Ovary (tissue), 9 donors: ENCODE measurements around the gene SNX18. TPM values are rescaled to one million over a fixed set of nuclear protein-coding genes. Genes with fewer than 3 reads are reported as not detected.

Source experiments
- DNase-seq, 5 donors: peaks; one replicate each; pipeline ENCODE4 v3.0.0-alpha.2; 2019 to 2020
- H3K27ac ChIP-seq, 2 donors: fragments of 200-600 bp; one replicate each; pipeline versions ENCODE4 v1.5.1 to v1.8.0; 2019 to 2022
- H3K27me3 ChIP-seq: fragments of 200-600 bp; one replicate; pipeline ENCODE4 v1.8.0; 2022
- H3K36me3 ChIP-seq: fragments of 200-600 bp; sonication (generic); one replicate; pipeline ENCODE4 v1.5.1; 2019
- H3K4me1 ChIP-seq: one replicate; pipeline ENCODE4 v1.8.1; 2013; ENCODE audit warnings: mild to moderate bottlenecking, moderate library complexity; ENCODE audit not compliant: insufficient read depth
- H3K4me3 ChIP-seq: fragments of 200-600 bp; sonication (generic); one replicate; pipeline ENCODE4 v1.5.1; 2017
- H3K9me3 ChIP-seq, 2 donors: fragments of 200-600 bp in 1 of 2; sonication (generic) in 1 of 2; one replicate each; pipeline versions ENCODE4 v1.5.1 to v1.8.1; 2013 to 2019; ENCODE audit warnings: mild to moderate bottlenecking in 1 of 2, moderate library complexity in 1 of 2
- CTCF ChIP-seq, 3 donors: fragments of 450-650 bp in 2 of 3; fragments of 200-600 bp in 1 of 3; IDR thresholded peaks; one replicate each; pipeline versions ENCODE4 v1.5.1 to v1.8.0; 2016 to 2022; ENCODE audit warnings: antibody characterized with exemption in 3 of 3, mild to moderate bottlenecking in 1 of 3
- EP300 ChIP-seq: sonication (generic); formaldehyde crosslinking; IDR thresholded peaks from one replicate; pipeline ENCODE4 v1.6.1; 2017; ENCODE audit warnings: antibody characterized with exemption
- POLR2A ChIP-seq: fragments of 450-650 bp; IDR thresholded peaks from one replicate; pipeline ENCODE4 v1.6.1; 2017; ENCODE audit warnings: antibody characterized with exemption, mild to moderate bottlenecking, moderate library complexity
- WGBS, 3 donors: extraction: QIAGEN DNeasy Blood & Tissue Kit in 1 of 3; methylation state at CpG; one replicate each; pipeline versions ENCODE4 v1.1.5 to v1.1.7; 2013 to 2017; 5-methylcytosine and 5-hydroxymethylcytosine counted together
- intact Hi-C, 4 donors: fragments of 100-400 bp; cut with DNase I; formaldehyde crosslinking; loops; one replicate each; pipeline versions ENCODE4 v1.11.0 to v1.15.1; 2022 to 2023
- polyA plus RNA-seq, 2 donors: library from polyadenylated mRNA; stranded (reverse); fragments of 200-250 nt in 1 of 2; fragments of 350-450 nt in 1 of 2; fragmentation: Illumina TruSeq in 1 of 2; extraction: RNeasy Lipid Tissue Mini Kit (QIAGEN cat#74804) in 1 of 2; gene quantifications; one replicate each; pipeline ENCODE4 v1.2.3, GENCODE V29; 2013 to 2014
- total RNA-seq, 7 donors: library from RNA; depleted of rRNA in 2 of 7; stranded (reverse); fragments of >200 nt in 2 of 7; fragmentation: NEBNext Ultra II Directional in 3 of 7; extraction: Animal tissue kit (Norgen Biotek cat#: 25700) in 3 of 7; gene quantifications; one replicate each; pipeline versions ENCODE4 v1.1.0 to v1.2.4, GENCODE V29; 2016 to 2023
- donor health status: DM: no; HTN: no; CAD: no; lungs with moderate emphysema.
- donor health status: DM: no; HTN: no; CAD: no.
- donor health status: Bipolar disorder and iron deficiency.
- donor health status: DM: yes; HTN: yes; CAD: no.
- donor health status: DM: no; HTN: no; CAD: no.
- donor health status: DM: yes; HTN: yes; CAD: no.

The SNX18 gene
- total and polyA plus RNA-seq, 9 donors: 29.6 to 62.4 (median 45.0) TPM

GRCh38 chr5:54544044-54544443, 26.5 kb downstream of the SNX18 start:
- intact Hi-C loops: no loop called here
- DNase-seq: no peak
- no peak overlapping the region for H3K27ac ChIP-seq
- 65 to 79% (median 69%) methylated on average over 4 of the region's 4 CpGs for WGBS, 3 donors
- no peak overlapping the region for H3K4me3 ChIP-seq
- no peaks in the 10 kb centered on the region for H3K9me3 ChIP-seq
- no peaks in the 10 kb centered on the region for H3K36me3 ChIP-seq
- TF ChIP-seq EP300: no peak
- peaks cover 23% of the 10 kb centered on the region for H3K4me1 ChIP-seq
- H3K27me3 ChIP-seq: no peaks in the 10 kb centered on the region

GRCh38 chr5:54545796-54546195, 28.2 kb downstream of the SNX18 start:
- no peak overlapping the region for H3K27ac ChIP-seq
- H3K36me3 ChIP-seq: no peaks in the 10 kb centered on the region
- 64 to 93% (median 85%) methylated on average over 6 of the region's 6 CpGs for WGBS, 3 donors
- no peak overlapping the region for H3K4me3 ChIP-seq
- H3K9me3 ChIP-seq: no peaks in the 10 kb centered on the region
- peaks cover 19% of the 10 kb centered on the region for H3K4me1 ChIP-seq
- intact Hi-C loops: no loop called here
- H3K27me3 ChIP-seq: no peaks in the 10 kb centered on the region
- TF ChIP-seq POLR2A (no peak), CTCF (IDR thresholded peaks at IDR 0.05) (no peak), EP300 (no peak)
- DNase-seq: no peak

GRCh38 chr5:54547711-54548250, 30.2 kb downstream of the SNX18 start:
- no peaks in the 10 kb centered on the region for H3K27me3 ChIP-seq
- peak in 4 of 5 donors; percentile 32 to 84 (median 63) for DNase-seq
- no peak overlapping the region for H3K27ac ChIP-seq
- intact Hi-C loops: no loop called here
- H3K9me3 ChIP-seq: no peaks in the 10 kb centered on the region
- peaks cover 13% of the 10 kb centered on the region for H3K4me1 ChIP-seq
- TF ChIP-seq EP300: no peak
- no peak for TF ChIP-seq POLR2A
- TF ChIP-seq CTCF (IDR thresholded peaks at IDR 0.05): no peak
- WGBS, 3 donors: 65 to 67% (median 67%) methylated on average over 1 of the region's 1 CpG
- H3K36me3 ChIP-seq: no peaks in the 10 kb centered on the region
- no peak overlapping the region for H3K4me3 ChIP-seq

GRCh38 chr5:54548565-54548964, 31.0 kb downstream of the SNX18 start:
- TF ChIP-seq POLR2A (no peak), CTCF (IDR thresholded peaks at IDR 0.05) (no peak), EP300 (no peak)
- intact Hi-C loops: no loop called here
- WGBS, 3 donors: 66 to 74% (median 72%) methylated on average over 2 of the region's 2 CpGs
- Histone ChIP-seq H3K4me3 (no peak overlapping the region), H3K36me3 (no peaks in the 10 kb centered on the region), H3K27me3 (no peaks in the 10 kb centered on the region), H3K9me3 (no peaks in the 10 kb centered on the region), H3K27ac (no peak overlapping the region), H3K4me1 (peaks cover 11% of the 10 kb centered on the region)
- no peak for DNase-seq

- WGBS, 3 donors: 95 to 96% (median 96%) methylated on average over 8 of the region's 8 CpGs
- no peak overlapping the region for H3K4me3 ChIP-seq
Observed at GRCh38 chr5:54551292-54551691, 33.7 kb downstream of the SNX18 start.

More at GRCh38 chr5:54551292-54551691, 33.7 kb downstream of the SNX18 start:
- H3K9me3 ChIP-seq: no peaks in the 10 kb centered on the region
- H3K27ac ChIP-seq: no peak overlapping the region
- H3K27me3 ChIP-seq: no peaks in the 10 kb centered on the region
- peaks cover 8% of the 10 kb centered on the region for H3K4me1 ChIP-seq
- DNase-seq: no peak
- no peaks in the 10 kb centered on the region for H3K36me3 ChIP-seq
- TF ChIP-seq EP300 (no peak), POLR2A (no peak), CTCF (IDR thresholded peaks at IDR 0.05) (no peak)
- intact Hi-C loops: no loop called here
